OCI-LY3 (cell line): ENCODE measurements around the gene C8A.

ENCODE experiments used
- H2AFZ ChIP-seq: fragments of 200-600, 300-600 bp; shearing (Covaris generic); 2 replicates; pipeline ENCODE4 v1.6.0; 2014; ENCODE audit warnings: antibody characterized with exemption, low read depth, low read length
- H3K27ac ChIP-seq: fragments of 200-600, 300-600 bp; sonication (generic); 2 replicates; pipeline ENCODE4 v1.5.1; 2014; ENCODE audit warnings: mild to moderate bottlenecking, low read length, moderate library complexity, mixed read lengths
- H3K27me3 ChIP-seq: fragments of 200-600, 300-600 bp; sonication (generic); 2 replicates; pipeline ENCODE4 v1.6.1; 2014; ENCODE audit warnings: low read depth, low read length, mixed read lengths
- H3K36me3 ChIP-seq: fragments of 200-600, 300-600 bp; sonication (generic); replicated peaks from 2 replicates; pipeline ENCODE3; 2014; ENCODE audit warnings: low read depth, low read length, mixed read lengths
- H3K4me1 ChIP-seq: fragments of 300-600, 200-600 bp; sonication (generic); 2 replicates; pipeline ENCODE4 v1.6.1; 2014; ENCODE audit warnings: low read length, mixed read lengths
- H3K4me2 ChIP-seq: fragments of 200-600, 300-600 bp; sonication (generic); 2 replicates; pipeline ENCODE4 v1.6.1; 2014; ENCODE audit warnings: low read length, mixed read lengths
- H3K4me3 ChIP-seq: fragments of 300-600, 200-600 bp; sonication (generic); 2 replicates; pipeline ENCODE4 v1.5.1; 2014; ENCODE audit warnings: antibody characterized with exemption, mild to moderate bottlenecking, low read length, moderate library complexity
- H3K79me2 ChIP-seq: fragments of 300-600, 200-600 bp; shearing (Covaris generic); 2 replicates; pipeline ENCODE4 v1.6.1; 2014; ENCODE audit warnings: mild to moderate bottlenecking, low read length, mixed read lengths
- H3K9ac ChIP-seq: fragments of 300-600, 200-600 bp; shearing (Covaris generic); 2 replicates; pipeline ENCODE4 v1.6.0; 2014; ENCODE audit warnings: mild to moderate bottlenecking, low read length, moderate library complexity
- H3K9me3 ChIP-seq: fragments of 200-600, 300-600 bp; shearing (Covaris generic); 2 replicates; pipeline ENCODE4 v1.6.1; 2014; ENCODE audit warnings: low read length, mixed read lengths; ENCODE audit not compliant: insufficient read depth
- H4K20me1 ChIP-seq: fragments of 200-600, 300-600 bp; sonication (generic); 2 replicates; pipeline ENCODE4 v1.6.1; 2016; ENCODE audit warnings: low read length, mixed read lengths; ENCODE audit not compliant: insufficient read depth
- EZH2phosphoT487 ChIP-seq: fragments of 200-600 bp; shearing (Covaris generic); IDR thresholded peaks from 2 replicates; pipeline ENCODE4 v1.6.1; 2018; ENCODE audit warnings: antibody characterized with exemption, mixed run types, low read depth
- TF ChIP-seq, protein P1 (sequence below): fragments of 200-600, 300-600 bp; sonication (generic); IDR thresholded peaks from 2 replicates; pipeline ENCODE4 v1.5.1; 2014; ENCODE audit warnings: antibody characterized with exemption, low read length, low read depth

The C8A gene

DNA sequence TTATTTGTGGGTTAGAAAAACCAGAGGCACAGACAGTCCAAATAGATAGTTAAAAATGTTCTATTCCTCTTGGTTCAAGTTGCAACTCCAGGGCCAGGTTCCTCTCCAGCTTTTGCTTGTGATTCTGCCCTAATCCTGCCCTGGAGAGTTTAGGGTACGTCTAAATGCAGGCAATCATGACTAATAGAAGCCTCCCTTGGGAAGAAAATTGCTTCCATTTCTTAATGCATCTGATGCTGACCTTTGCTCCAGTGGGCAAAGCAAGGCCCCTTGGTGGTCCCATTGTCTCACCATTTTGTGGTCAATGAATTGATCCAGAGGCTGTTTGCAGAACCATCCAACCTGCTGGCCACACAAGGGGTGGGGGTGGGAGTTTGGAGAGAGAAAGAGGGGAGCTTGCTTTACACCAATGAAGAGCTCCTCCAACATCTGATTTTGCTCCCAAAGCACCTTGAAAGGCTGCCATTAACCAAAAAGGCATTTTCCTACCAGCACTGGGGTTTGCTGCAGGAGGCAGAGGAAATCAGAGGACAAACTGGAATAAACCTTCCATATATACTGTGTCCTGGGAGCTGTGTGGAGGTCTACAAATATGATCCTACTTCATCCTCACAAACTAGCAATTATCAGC is 79.9 kb downstream of the C8A start:
- Histone ChIP-seq H2AFZ (no peak overlapping the region), H3K4me2 (no peak overlapping the region), H3K79me2 (no peaks in the 10 kb centered on the region), H3K27ac (no peak overlapping the region), H3K4me1 (no peaks in the 10 kb centered on the region), H4K20me1 (no peaks in the 10 kb centered on the region), H3K4me3 (no peak overlapping the region), H3K36me3 (no peaks in the 10 kb centered on the region), H3K9ac (no peak overlapping the region), H3K9me3 (no peaks in the 10 kb centered on the region), H3K27me3 (peaks cover 4% of the 10 kb centered on the region; the same call in 1 of the 2 replicates)
- TF ChIP-seq EZH2phosphoT487, result no peak
- TF ChIP-seq, protein P1, sequence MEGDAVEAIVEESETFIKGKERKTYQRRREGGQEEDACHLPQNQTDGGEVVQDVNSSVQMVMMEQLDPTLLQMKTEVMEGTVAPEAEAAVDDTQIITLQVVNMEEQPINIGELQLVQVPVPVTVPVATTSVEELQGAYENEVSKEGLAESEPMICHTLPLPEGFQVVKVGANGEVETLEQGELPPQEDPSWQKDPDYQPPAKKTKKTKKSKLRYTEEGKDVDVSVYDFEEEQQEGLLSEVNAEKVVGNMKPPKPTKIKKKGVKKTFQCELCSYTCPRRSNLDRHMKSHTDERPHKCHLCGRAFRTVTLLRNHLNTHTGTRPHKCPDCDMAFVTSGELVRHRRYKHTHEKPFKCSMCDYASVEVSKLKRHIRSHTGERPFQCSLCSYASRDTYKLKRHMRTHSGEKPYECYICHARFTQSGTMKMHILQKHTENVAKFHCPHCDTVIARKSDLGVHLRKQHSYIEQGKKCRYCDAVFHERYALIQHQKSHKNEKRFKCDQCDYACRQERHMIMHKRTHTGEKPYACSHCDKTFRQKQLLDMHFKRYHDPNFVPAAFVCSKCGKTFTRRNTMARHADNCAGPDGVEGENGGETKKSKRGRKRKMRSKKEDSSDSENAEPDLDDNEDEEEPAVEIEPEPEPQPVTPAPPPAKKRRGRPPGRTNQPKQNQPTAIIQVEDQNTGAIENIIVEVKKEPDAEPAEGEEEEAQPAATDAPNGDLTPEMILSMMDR, result no peak

DNA sequence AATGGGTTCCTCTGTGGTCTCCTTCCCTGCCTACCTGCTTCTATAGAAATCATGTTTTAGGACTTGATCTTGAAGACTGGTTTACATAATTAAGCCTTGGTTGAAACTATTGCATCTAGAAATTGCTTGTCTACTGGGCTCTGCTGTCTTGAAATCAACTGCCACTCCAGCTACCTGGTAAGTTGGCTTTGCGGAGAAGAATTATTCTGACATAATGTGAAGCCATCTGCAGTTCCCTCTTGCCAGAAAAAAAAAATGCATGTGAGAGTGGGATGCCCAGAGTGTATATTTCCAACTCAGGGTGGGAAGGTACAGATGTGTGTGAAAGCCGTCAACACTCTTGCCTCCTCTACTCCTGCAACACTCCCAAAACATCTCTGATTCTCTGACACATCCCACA is 84.0 kb downstream of the C8A start:
- Histone ChIP-seq H3K79me2 (no peaks in the 10 kb centered on the region), H2AFZ (no peak overlapping the region), H4K20me1 (no peaks in the 10 kb centered on the region), H3K36me3 (no peaks in the 10 kb centered on the region), H3K4me3 (no peak overlapping the region), H3K9me3 (no peaks in the 10 kb centered on the region), H3K9ac (no peak overlapping the region), H3K4me1 (no peaks in the 10 kb centered on the region), H3K4me2 (no peak overlapping the region), H3K27me3 (peaks cover 4% of the 10 kb centered on the region; the same call in 1 of the 2 replicates), H3K27ac (no peak overlapping the region)
- TF ChIP-seq, protein P1, result no peak
- TF ChIP-seq EZH2phosphoT487, result no peak

DNA sequence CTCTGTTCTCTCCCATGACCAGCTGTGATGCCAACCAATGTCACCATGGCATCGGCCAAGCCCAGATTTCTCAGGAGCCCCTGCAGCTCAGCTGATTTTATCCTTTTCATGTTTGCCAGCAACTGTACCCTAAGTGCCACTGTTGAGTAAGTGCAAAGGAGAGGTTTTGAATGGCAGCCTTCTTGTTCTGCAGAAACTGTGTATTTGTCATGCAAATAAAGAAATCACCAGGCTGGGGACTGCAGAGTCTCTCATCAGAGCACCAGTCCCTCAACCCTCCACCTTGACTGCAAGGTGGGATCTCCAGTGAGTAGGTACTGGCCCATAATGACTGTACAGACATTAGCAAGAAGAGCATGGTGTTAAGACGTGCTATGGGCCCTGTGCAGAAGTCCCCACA is 84.6 kb downstream of the C8A start:
- Histone ChIP-seq H3K9me3 (no peaks in the 10 kb centered on the region), H4K20me1 (no peaks in the 10 kb centered on the region), H3K9ac (no peak overlapping the region), H2AFZ (no peak overlapping the region), H3K27ac (no peak overlapping the region), H3K4me1 (no peaks in the 10 kb centered on the region), H3K4me3 (no peak overlapping the region), H3K79me2 (no peaks in the 10 kb centered on the region), H3K36me3 (no peaks in the 10 kb centered on the region), H3K27me3 (peaks cover 4% of the 10 kb centered on the region; the same call in 1 of the 2 replicates), H3K4me2 (no peak overlapping the region)
- TF ChIP-seq EZH2phosphoT487, result no peak
- TF ChIP-seq, protein P1, result no peak

DNA sequence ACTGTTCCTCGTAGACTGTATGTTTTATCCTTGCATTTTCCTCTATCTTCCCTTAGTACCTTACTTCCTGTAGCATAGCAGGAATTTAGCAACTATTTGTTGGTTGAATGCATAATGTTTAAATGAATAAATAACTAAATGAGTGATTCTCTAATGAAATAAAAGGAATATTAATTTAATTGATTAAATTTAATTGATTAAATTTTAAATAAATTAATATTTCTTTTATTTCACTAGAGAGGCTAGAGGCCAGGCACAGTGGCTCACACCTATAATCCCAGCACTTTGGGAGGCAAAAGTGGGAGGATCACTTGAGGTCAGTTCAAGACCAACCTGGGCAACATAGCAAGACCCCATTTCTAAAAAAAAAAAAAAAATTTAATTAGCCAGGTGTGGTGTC is 85.4 kb downstream of the C8A start:
- Histone ChIP-seq H2AFZ (no peak overlapping the region), H3K9ac (no peak overlapping the region), H3K4me2 (no peak overlapping the region), H3K79me2 (no peaks in the 10 kb centered on the region), H3K36me3 (no peaks in the 10 kb centered on the region), H4K20me1 (no peaks in the 10 kb centered on the region), H3K27ac (no peak overlapping the region), H3K27me3 (peaks cover 4% of the 10 kb centered on the region; the same call in 1 of the 2 replicates), H3K9me3 (no peaks in the 10 kb centered on the region), H3K4me3 (no peak overlapping the region), H3K4me1 (no peaks in the 10 kb centered on the region)
- no peak for TF ChIP-seq EZH2phosphoT487
- TF ChIP-seq, protein P1, result no peak
